GM12801 (cell line): ENCODE results near the gene NSMF.

Source experiments
- CTCF ChIP-seq: IDR thresholded peaks from one replicate; pipeline ENCODE4 v1.5.1; 2011; ENCODE audit warnings: control low read depth; ENCODE audit not compliant: insufficient read length; ENCODE audit errors: extremely low read depth

Gene NSMF

GRCh38 chr9:137421838-137422603 is 37.1 kb downstream of the NSMF start:
- no peak for TF ChIP-seq CTCF

DNA sequence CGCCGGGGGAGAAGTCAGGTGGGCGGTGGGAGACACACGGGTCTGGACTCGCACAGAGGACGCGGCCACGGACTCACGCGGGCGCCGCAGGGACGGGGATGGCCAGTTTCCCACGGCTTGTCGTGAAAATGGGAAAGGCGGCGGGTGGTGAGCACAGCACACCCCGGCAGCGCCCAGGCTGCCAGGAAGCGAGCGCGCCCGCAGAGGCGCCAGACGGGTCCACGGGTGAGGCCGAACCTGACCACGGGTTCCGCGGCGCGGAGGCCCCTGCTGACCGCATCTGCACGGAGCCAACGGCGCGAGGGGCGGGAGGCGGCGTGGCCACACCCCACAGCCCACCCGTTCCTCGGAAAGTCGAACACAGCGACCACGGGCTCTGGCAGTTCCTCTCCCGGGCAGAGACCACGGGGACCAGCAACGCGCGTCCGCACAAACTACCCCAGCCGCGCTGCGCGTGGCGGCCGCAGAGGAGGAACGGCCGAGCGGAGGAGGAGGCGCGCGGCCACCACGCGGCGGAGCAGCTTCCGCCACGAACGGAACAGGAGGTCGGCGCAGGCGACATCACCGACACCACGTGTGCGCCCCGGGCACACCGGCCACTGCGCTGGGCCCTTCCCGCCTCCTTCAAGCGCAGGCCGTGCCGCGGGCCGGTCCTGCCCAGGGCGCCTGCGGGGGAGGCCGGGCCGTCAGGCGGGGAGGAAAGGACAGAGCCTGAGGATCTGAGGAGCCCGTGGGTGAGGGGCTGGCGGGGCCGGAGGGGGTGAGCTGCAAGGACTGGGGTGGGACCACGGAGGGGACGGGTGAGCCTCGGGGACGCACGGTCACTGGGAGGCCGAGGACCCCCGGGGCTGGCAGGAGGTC is 41.7 kb downstream of the NSMF start:
- TF ChIP-seq CTCF: no peak

GRCh38 chr9:137416563-137417151 is 42.5 kb downstream of the NSMF start:
- no peak for TF ChIP-seq CTCF

- TF ChIP-seq CTCF: no peak
These were observed 43.0 kb downstream of the NSMF start for GRCh38 chr9:137416006-137416562.

DNA sequence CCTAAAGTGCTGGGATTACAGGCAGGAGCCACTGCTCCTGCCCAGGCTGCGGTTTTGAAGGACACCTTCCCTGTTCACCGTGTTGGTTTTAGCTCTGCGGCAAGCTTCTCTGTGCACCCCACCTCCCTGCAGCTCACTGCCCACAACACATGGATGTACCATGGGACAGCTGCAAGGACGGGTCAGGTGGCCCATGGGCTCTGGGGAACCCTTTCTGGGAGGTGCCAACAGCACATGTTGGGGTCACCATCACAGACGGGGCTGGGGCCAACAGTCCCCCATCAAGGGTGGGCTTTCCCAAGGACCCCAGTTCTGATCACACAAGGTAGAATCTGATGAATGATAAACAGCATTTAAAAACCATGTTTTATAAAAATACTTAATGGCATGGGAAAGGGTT is 43.7 kb downstream of the NSMF start:
- no peak for TF ChIP-seq CTCF

- TF ChIP-seq CTCF: no peak
These were observed 46.7 kb downstream of the NSMF start for GRCh38 chr9:137412431-137412830.
